ENCODE results near the gene NT5M. TPM values are rescaled to one million over a fixed set of nuclear protein-coding genes. Genes with fewer than 3 reads are reported as not detected.
"Not testable (repeated sequence)": the region's sequence is repeated elsewhere in the genome, so short reads cannot be mapped to it uniquely, and the experiment has no call there.

The NT5M gene
- 1.0 and 1.2 TPM in 2 replicates for total RNA-seq
- 0.37 and 0.46 TPM in 2 replicates for polyA plus RNA-seq
- 0.90 and 1.2 TPM in 2 replicates for polyA plus RNA-seq (2012)
- 0.86 and 2.8 TPM in 2 replicates for polyA minus RNA-seq (ENCODE audit: low replicate concordance)

DNA sequence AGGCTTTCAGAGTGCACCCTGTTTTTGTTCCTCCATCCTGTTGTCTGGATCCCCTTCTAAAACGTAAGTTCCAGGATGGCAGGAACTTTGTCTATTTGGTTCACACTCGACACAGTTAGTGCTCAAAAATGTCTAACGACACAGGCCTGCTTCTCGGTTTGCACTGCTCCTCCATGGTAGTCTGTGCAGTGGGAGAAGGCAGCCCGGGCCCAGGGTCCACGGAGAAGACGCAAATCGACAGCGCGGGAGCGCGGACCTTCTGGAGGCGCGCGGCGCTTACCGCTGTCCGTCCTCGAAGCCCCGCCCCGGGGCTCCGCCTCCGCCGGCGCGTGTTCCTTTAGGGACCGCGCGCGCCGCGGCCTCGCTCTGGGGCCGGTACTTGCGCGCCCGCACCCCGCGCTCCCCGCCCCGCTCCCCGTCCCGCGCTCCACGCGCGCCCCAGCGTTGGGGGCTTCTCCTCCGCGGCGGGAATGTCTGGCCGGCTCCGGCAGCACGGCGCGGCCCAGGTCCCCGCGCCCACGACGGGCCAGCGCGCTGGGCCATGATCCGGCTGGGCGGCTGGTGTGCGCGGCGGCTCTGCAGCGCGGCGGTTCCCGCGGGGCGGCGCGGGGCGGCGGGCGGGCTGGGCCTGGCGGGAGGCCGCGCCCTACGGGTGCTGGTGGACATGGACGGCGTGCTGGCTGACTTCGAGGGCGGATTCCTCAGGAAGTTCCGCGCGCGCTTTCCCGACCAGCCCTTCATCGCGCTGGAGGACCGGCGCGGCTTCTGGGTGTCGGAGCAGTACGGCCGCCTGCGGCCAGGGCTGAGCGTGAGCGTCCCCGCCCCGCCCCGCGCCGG, at the start of gene NT5M:
TSS of gene NT5M (plus strand) at position 364 of the 837 bp plus-strand sequence. CDS start at position 542, 178 bp downstream.
- H3K27ac ChIP-seq (ENCODE audit: insufficient read depth, low read length) = no peak within 1 kb of the TSS
- peak within 1 kb of the TSS; percentile 94 for H3K4me2 ChIP-seq (ENCODE audit: extremely low read depth, insufficient read depth, low read length)
- peaks cover 2% of the 10 kb centered on the region for H3K4me1 ChIP-seq (ENCODE audit: control insufficient read depth, extremely low read depth, insufficient read depth, low read length)
- H3K4me3 ChIP-seq (replicated peaks in 1 of 4; ENCODE audit: control extremely low read depth in 1 of 4, insufficient read depth in 1 of 4, low read depth in 3 of 4, low read length in 4 of 4) = peak within 1 kb of the TSS; percentile 44 to 62 (median 55)
- peak; percentile 66 to 74 for DNase-seq (ENCODE audit: low read depth in 2 of 2)
- H2AFZ ChIP-seq (ENCODE audit: low read length) = peak within 1 kb of the TSS; percentile 98
- no peaks in the 10 kb centered on the region for H3K9me3 ChIP-seq (ENCODE audit: control insufficient read depth, insufficient read depth, low read depth, low read length)
- H3K79me2 ChIP-seq (ENCODE audit: control insufficient read depth, insufficient read depth, low read length) = no peaks in the 10 kb centered on the region
- no peaks in the 10 kb centered on the region for H4K20me1 ChIP-seq (ENCODE audit: control insufficient read depth, extremely low read depth, insufficient read depth, low read length)
- H3K36me3 ChIP-seq (ENCODE audit: control insufficient read depth, insufficient read depth, low read length) = no peaks in the 10 kb centered on the region
- peak within 1 kb of the TSS; percentile 42 for H3K9ac ChIP-seq (ENCODE audit: insufficient read depth, low read length)
- H3K27me3 ChIP-seq (ENCODE audit: control insufficient read depth, insufficient read depth, low read length) = no peaks in the 10 kb centered on the region
- TF ChIP-seq EZH2 (IDR thresholded peaks at IDR 0.05; ENCODE audit: low read length, missing control alignments) = no peak
- TF ChIP-seq, protein P1, sequence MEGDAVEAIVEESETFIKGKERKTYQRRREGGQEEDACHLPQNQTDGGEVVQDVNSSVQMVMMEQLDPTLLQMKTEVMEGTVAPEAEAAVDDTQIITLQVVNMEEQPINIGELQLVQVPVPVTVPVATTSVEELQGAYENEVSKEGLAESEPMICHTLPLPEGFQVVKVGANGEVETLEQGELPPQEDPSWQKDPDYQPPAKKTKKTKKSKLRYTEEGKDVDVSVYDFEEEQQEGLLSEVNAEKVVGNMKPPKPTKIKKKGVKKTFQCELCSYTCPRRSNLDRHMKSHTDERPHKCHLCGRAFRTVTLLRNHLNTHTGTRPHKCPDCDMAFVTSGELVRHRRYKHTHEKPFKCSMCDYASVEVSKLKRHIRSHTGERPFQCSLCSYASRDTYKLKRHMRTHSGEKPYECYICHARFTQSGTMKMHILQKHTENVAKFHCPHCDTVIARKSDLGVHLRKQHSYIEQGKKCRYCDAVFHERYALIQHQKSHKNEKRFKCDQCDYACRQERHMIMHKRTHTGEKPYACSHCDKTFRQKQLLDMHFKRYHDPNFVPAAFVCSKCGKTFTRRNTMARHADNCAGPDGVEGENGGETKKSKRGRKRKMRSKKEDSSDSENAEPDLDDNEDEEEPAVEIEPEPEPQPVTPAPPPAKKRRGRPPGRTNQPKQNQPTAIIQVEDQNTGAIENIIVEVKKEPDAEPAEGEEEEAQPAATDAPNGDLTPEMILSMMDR (conservative IDR thresholded peaks at IDR 0.05 in 1 of 2, IDR thresholded peaks at IDR 0.05 in 1 of 2; ENCODE audit: low read depth in 1 of 2, low read length in 2 of 2) = no peak

DNA sequence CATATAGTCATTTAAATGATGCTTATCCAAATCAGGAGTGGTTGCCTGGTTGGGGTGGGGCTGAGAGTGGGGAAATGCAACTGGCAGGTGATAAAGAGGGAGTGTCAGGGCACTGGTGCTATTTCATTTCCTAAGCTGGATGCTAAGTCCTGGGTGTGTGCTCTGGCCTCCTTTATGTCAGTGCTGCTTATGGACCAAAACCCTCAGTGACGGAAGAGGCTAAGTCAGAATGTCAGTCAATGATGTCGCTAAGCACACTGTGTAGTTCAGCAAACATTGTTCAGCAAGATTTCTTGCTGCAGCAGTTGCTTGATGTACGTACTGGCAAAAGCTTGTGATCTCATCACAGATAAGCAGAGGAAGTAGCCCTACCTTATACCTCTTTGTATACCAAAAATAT, 49.8 kb upstream of the NT5M start:
- no peak for DNase-seq (ENCODE audit: low read depth in 2 of 2)
- no peak overlapping the region for H3K9ac ChIP-seq (ENCODE audit: insufficient read depth, low read length)
- no peaks in the 10 kb centered on the region for H3K9me3 ChIP-seq (ENCODE audit: control insufficient read depth, insufficient read depth, low read depth, low read length)
- TF ChIP-seq EZH2 (IDR thresholded peaks at IDR 0.05; ENCODE audit: low read length, missing control alignments) = no peak
- TF ChIP-seq, protein P1 (conservative IDR thresholded peaks at IDR 0.05 in 1 of 2, IDR thresholded peaks at IDR 0.05 in 1 of 2; ENCODE audit: low read depth in 1 of 2, low read length in 2 of 2) = no peak
- no peaks in the 10 kb centered on the region for H3K79me2 ChIP-seq (ENCODE audit: control insufficient read depth, insufficient read depth, low read length)
- H3K27ac ChIP-seq (ENCODE audit: insufficient read depth, low read length) = no peak overlapping the region
- H3K4me2 ChIP-seq (ENCODE audit: extremely low read depth, insufficient read depth, low read length) = no peak overlapping the region
- no peaks in the 10 kb centered on the region for H3K27me3 ChIP-seq (ENCODE audit: control insufficient read depth, insufficient read depth, low read length)
- no peak overlapping the region for H3K4me3 ChIP-seq (replicated peaks in 1 of 4; ENCODE audit: control extremely low read depth in 1 of 4, insufficient read depth in 1 of 4, low read depth in 3 of 4, low read length in 4 of 4)
- H3K36me3 ChIP-seq (ENCODE audit: control insufficient read depth, insufficient read depth, low read length) = peaks cover 8% of the 10 kb centered on the region
- no peak overlapping the region for H2AFZ ChIP-seq (ENCODE audit: low read length)
- no peaks in the 10 kb centered on the region for H3K4me1 ChIP-seq (ENCODE audit: control insufficient read depth, extremely low read depth, insufficient read depth, low read length)
- H4K20me1 ChIP-seq (ENCODE audit: control insufficient read depth, extremely low read depth, insufficient read depth, low read length) = no peaks in the 10 kb centered on the region

DNA sequence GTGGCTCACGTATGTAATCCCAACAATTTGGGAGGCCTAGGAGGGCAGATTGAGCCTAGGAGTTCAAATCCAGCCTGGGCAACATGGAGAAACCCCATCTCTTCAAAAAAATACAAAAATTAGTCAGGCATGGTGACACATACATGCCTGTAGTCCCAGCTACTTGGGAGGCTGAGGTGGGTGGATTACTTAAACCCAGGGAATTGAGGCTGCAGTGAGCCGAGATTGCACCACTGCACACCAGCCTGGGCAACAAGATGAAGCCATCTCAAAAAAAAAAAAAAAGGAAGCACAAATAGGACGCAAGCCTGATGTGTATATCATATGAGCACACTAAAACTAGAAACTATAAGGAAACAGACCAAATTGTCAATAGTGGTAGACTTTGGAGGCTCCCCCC, 49.1 kb upstream of the NT5M start:
- Histone ChIP-seq H3K4me2 (ENCODE audit: extremely low read depth, insufficient read depth, low read length) (no peak overlapping the region), H4K20me1 (ENCODE audit: control insufficient read depth, extremely low read depth, insufficient read depth, low read length) (no peaks in the 10 kb centered on the region), H3K4me1 (ENCODE audit: control insufficient read depth, extremely low read depth, insufficient read depth, low read length) (no peaks in the 10 kb centered on the region), H3K4me3 (replicated peaks in 1 of 4; ENCODE audit: control extremely low read depth in 1 of 4, insufficient read depth in 1 of 4, low read depth in 3 of 4, low read length in 4 of 4) (no peak overlapping the region), H3K9me3 (ENCODE audit: control insufficient read depth, insufficient read depth, low read depth, low read length) (no peaks in the 10 kb centered on the region), H2AFZ (ENCODE audit: low read length) (no peak overlapping the region), H3K27me3 (ENCODE audit: control insufficient read depth, insufficient read depth, low read length) (no peaks in the 10 kb centered on the region), H3K36me3 (ENCODE audit: control insufficient read depth, insufficient read depth, low read length) (peaks cover 11% of the 10 kb centered on the region), H3K27ac (ENCODE audit: insufficient read depth, low read length) (no peak overlapping the region), H3K9ac (ENCODE audit: insufficient read depth, low read length) (no peak overlapping the region), H3K79me2 (ENCODE audit: control insufficient read depth, insufficient read depth, low read length) (no peaks in the 10 kb centered on the region)
- no peak for DNase-seq (ENCODE audit: low read depth in 2 of 2)
- no peak for TF ChIP-seq EZH2 (IDR thresholded peaks at IDR 0.05; ENCODE audit: low read length, missing control alignments)
- TF ChIP-seq, protein P1 (conservative IDR thresholded peaks at IDR 0.05 in 1 of 2, IDR thresholded peaks at IDR 0.05 in 1 of 2; ENCODE audit: low read depth in 1 of 2, low read length in 2 of 2) = no peak

DNA sequence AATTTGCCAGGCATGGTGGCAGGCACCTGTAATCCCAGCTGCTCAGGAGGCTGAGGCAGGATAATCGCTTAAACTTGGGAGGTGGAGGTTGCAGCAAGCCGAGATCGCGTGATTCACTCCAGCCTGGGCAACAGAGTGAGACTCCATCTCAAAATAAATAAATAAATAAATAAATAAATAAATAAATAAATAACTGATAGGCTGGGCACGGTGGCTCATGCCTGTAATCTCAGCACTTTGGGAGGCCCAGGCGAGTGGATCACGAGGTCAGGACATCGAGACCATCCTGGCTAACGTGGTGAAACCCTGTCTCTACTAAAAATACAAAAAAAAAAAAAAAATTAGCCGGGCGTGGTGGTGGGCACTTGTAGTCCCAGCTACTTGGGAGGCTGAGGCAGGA, 47.5 kb upstream of the NT5M start:
- not testable (repeated sequence) for H3K4me2 ChIP-seq (ENCODE audit: extremely low read depth, insufficient read depth, low read length); H3K27ac ChIP-seq (ENCODE audit: insufficient read depth, low read length); H3K4me3 ChIP-seq (replicated peaks in 1 of 4; ENCODE audit: control extremely low read depth in 1 of 4, insufficient read depth in 1 of 4, low read depth in 3 of 4, low read length in 4 of 4); H3K79me2 ChIP-seq (ENCODE audit: control insufficient read depth, insufficient read depth, low read length); H3K27me3 ChIP-seq (ENCODE audit: control insufficient read depth, insufficient read depth, low read length); H4K20me1 ChIP-seq (ENCODE audit: control insufficient read depth, extremely low read depth, insufficient read depth, low read length); DNase-seq (ENCODE audit: low read depth in 2 of 2); H3K4me1 ChIP-seq (ENCODE audit: control insufficient read depth, extremely low read depth, insufficient read depth, low read length); H2AFZ ChIP-seq (ENCODE audit: low read length); H3K9me3 ChIP-seq (ENCODE audit: control insufficient read depth, insufficient read depth, low read depth, low read length); H3K9ac ChIP-seq (ENCODE audit: insufficient read depth, low read length)
- H3K36me3 ChIP-seq (ENCODE audit: control insufficient read depth, insufficient read depth, low read length) = peaks cover 21% of the 10 kb centered on the region
